ENCODE results near the gene MEMO1.

MEMO1 gene

DNA sequence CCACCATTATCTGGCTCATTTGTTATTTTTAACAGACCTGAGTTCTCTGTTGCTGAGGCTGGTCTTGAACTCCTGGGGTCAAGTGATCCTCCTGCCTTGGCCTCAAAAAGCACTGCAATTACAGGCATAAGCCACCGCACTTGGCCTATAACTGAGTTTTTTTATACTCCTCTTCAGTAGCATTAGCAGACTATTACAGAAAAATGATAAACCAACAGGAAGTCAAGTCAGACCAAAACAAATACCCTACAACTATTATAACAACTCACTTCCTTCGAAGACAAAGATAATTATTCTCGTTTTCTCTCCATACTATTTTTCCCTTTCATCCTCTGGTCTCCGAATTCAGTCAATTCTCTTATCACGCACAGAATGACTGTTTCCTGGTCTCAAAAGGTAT lies 78.2 kb downstream of the MEMO1 start:
- H3K4me1 ChIP-seq: peaks cover 3% of the 10 kb centered on the region
- TF ChIP-seq, protein P1, sequence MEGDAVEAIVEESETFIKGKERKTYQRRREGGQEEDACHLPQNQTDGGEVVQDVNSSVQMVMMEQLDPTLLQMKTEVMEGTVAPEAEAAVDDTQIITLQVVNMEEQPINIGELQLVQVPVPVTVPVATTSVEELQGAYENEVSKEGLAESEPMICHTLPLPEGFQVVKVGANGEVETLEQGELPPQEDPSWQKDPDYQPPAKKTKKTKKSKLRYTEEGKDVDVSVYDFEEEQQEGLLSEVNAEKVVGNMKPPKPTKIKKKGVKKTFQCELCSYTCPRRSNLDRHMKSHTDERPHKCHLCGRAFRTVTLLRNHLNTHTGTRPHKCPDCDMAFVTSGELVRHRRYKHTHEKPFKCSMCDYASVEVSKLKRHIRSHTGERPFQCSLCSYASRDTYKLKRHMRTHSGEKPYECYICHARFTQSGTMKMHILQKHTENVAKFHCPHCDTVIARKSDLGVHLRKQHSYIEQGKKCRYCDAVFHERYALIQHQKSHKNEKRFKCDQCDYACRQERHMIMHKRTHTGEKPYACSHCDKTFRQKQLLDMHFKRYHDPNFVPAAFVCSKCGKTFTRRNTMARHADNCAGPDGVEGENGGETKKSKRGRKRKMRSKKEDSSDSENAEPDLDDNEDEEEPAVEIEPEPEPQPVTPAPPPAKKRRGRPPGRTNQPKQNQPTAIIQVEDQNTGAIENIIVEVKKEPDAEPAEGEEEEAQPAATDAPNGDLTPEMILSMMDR (IDR thresholded peaks at IDR 0.05): no peak
- no peaks in the 10 kb centered on the region for H3K27me3 ChIP-seq (ENCODE audit: control insufficient read depth, insufficient read depth, low read length)
- no peaks in the 10 kb centered on the region for H3K36me3 ChIP-seq (ENCODE audit: control insufficient read depth, insufficient read depth, low read length)
- H3K4me2 ChIP-seq (ENCODE audit: low read length): no peak overlapping the region
- H2AFZ ChIP-seq: no peak overlapping the region
- H3K79me2 ChIP-seq: peaks cover 3% of the 10 kb centered on the region
- no peak overlapping the region for H3K9ac ChIP-seq
- H3K27ac ChIP-seq: no peak overlapping the region
- no peak overlapping the region for H3K4me3 ChIP-seq (ENCODE audit: low read depth, low read length)
- H3K9me3 ChIP-seq (ENCODE audit: control insufficient read depth, low read length): no peaks in the 10 kb centered on the region

DNA sequence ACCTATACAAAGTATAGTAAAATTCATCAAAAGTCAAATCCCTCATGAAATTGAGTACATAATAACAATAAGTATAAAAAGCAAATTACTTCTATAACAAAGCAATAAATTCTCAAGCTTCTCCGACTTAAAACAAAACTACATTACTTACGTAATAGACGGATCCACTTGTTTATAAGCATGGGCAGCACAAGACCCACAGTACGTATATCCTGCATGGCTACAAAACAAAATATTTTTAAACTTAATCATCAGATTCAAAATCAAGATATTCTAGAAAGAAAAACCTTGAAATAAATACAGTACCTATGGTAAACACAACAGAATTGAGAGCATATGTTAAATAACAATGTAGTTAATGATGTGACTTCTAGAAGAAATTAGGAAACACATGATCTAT lies 78.9 kb downstream of the MEMO1 start:
- Histone ChIP-seq H2AFZ (no peak overlapping the region), H3K4me1 (peaks cover 3% of the 10 kb centered on the region), H3K4me3 (ENCODE audit: low read depth, low read length) (no peak overlapping the region)

DNA sequence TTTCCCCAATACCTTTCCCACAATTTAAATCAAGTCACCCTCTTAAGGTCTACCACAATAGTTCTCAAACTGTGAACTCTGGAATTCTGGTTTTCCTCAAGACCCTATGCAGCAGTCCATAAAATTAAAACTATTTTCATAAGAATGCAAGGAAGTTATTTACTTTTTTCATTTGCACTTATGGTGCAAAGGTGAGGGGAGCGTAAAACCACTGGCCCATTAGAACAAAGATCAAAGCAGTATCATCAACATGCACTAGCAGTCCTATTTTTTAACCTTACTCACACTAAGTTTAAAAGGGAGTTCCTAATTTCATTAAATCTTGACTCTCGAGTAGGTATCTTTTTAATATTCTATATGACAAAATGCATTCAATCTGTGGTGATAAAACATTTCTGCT lies 85.3 kb downstream of the MEMO1 start:
- H3K4me3 ChIP-seq (ENCODE audit: low read depth, low read length): no peak overlapping the region
- H3K4me1 ChIP-seq: no peaks in the 10 kb centered on the region
- H3K9me3 ChIP-seq (ENCODE audit: control insufficient read depth, low read length): no peaks in the 10 kb centered on the region
- no peaks in the 10 kb centered on the region for H3K36me3 ChIP-seq (ENCODE audit: control insufficient read depth, insufficient read depth, low read length)
- H2AFZ ChIP-seq: no peak overlapping the region
- TF ChIP-seq, protein P1 (IDR thresholded peaks at IDR 0.05): no peak
- H3K27me3 ChIP-seq (ENCODE audit: control insufficient read depth, insufficient read depth, low read length): no peaks in the 10 kb centered on the region
- no peak overlapping the region for H3K9ac ChIP-seq
- no peak overlapping the region for H3K27ac ChIP-seq
- H3K4me2 ChIP-seq (ENCODE audit: low read length): no peak overlapping the region
- H3K79me2 ChIP-seq: no peaks in the 10 kb centered on the region

More for the DNA sequence above, 78.9 kb downstream of the MEMO1 start:
- Histone ChIP-seq H3K27me3 (ENCODE audit: control insufficient read depth, insufficient read depth, low read length) (no peaks in the 10 kb centered on the region), H3K27ac (no peak overlapping the region), H3K9ac (no peak overlapping the region), H3K4me2 (ENCODE audit: low read length) (no peak overlapping the region), H3K9me3 (ENCODE audit: control insufficient read depth, low read length) (no peaks in the 10 kb centered on the region), H3K36me3 (ENCODE audit: control insufficient read depth, insufficient read depth, low read length) (no peaks in the 10 kb centered on the region), H3K79me2 (peaks cover 3% of the 10 kb centered on the region)
- TF ChIP-seq, protein P1 (IDR thresholded peaks at IDR 0.05): no peak

DNA sequence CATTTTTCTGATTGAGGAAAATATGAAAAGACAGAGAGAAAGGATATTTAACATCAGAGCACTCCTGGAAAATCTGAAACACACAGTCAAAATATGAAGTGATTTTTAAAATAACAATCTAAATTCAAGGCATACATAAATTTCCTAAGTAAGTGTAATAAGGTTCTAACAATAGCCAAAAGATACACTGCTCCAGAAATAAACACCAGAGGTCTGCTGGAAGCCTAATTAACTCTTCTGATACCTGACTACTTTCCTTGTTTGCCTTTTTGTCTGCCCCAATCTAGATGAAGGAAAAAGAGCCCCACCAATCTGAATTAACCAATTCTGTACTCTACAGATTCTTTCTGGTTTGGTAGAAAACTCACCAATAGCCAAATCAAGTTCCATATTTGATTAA lies 87.1 kb downstream of the MEMO1 start:
- Histone ChIP-seq H3K9me3 (ENCODE audit: control insufficient read depth, low read length) (no peaks in the 10 kb centered on the region), H3K36me3 (ENCODE audit: control insufficient read depth, insufficient read depth, low read length) (no peaks in the 10 kb centered on the region), H3K4me2 (ENCODE audit: low read length) (no peak overlapping the region), H3K27me3 (ENCODE audit: control insufficient read depth, insufficient read depth, low read length) (no peaks in the 10 kb centered on the region), H3K4me1 (no peaks in the 10 kb centered on the region), H3K27ac (no peak overlapping the region), H3K9ac (no peak overlapping the region), H3K4me3 (ENCODE audit: low read depth, low read length) (no peak overlapping the region), H3K79me2 (no peaks in the 10 kb centered on the region), H2AFZ (no peak overlapping the region)
- TF ChIP-seq, protein P1 (IDR thresholded peaks at IDR 0.05): no peak

DNA sequence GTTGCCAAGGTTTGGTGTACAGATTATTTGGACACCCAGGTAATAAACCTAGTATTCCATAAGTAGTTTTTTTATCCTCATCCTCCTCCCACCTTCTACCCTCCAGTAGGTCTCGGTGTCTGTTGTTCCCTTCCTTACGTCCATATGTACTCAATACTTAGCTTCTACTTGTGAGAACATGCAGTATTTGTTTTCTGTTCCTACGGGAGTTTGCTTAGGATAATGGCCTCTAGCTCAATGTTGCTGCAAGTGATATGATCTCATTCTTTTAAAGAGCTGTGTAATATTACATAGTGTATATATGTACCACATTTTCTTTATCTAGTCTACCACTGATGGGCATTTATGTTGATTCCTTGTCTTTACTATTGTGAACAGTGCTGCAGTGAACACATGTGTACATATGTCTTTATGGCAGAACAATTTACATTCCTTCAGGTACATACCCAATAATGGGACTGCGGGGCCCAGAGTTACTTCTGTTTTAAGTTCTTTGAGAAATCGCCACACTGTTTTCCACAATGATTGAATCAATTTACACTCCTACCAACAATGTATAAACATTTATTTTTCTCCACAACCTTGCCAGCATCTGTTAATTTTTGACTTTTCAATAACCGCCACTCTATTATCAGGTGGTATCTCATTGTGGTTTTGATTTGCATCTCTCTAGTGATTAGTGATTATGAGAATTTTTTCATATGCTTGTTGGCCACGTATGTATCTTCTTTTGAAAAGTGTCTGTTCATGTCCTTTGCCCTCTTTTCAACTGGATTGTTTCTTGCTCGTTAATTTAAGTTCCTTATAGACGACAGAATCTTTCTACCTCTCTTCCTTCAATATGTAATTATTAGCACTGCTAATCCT lies 88.0 kb downstream of the MEMO1 start:
- TF ChIP-seq, protein P1 (IDR thresholded peaks at IDR 0.05): no peak
- Histone ChIP-seq H3K36me3 (ENCODE audit: control insufficient read depth, insufficient read depth, low read length) (no peaks in the 10 kb centered on the region), H3K4me3 (ENCODE audit: low read depth, low read length) (no peak overlapping the region), H3K27me3 (ENCODE audit: control insufficient read depth, insufficient read depth, low read length) (no peaks in the 10 kb centered on the region), H3K9ac (no peak overlapping the region), H3K4me1 (no peaks in the 10 kb centered on the region), H3K9me3 (ENCODE audit: control insufficient read depth, low read length) (no peaks in the 10 kb centered on the region), H3K27ac (no peak overlapping the region), H2AFZ (no peak overlapping the region), H3K79me2 (no peaks in the 10 kb centered on the region), H3K4me2 (ENCODE audit: low read length) (no peak overlapping the region)

Data from parathyroid adenoma (tissue), 2 donors.